ENCODE measurements around the gene ZNF827.

GRCh38 chr4:145775406-145775805 lies 163.2 kb downstream of the ZNF827 start:
- TF ChIP-seq EZH2phosphoT487 (IDR thresholded peaks at IDR 0.05; ENCODE audit: borderline replicate concordance) = no peak
- TF ChIP-seq CTCF (conservative IDR thresholded peaks at IDR 0.05; ENCODE audit: low read length) = peak; percentile 16; the same call in 1 of the 2 replicates

Data from Loucy (cell line).